K562 (cell line): ENCODE data around the gene PRSS57. TPM values are rescaled to one million over a fixed set of nuclear protein-coding genes. Genes with fewer than 3 reads are reported as not detected.
A peak's percentile ranks its signal among the peaks of the same experiment; 100 is the strongest.

Experiments
- ATAC-seq: fragments of 200-7000 bp; cut with Tn5 transposase; 3 replicates; pipeline ENCODE4 v1.9.1; 2020; ENCODE audit warnings: moderate library complexity
- BruUV-seq: library from RNA; stranded (reverse); fragments of 400-500 nt; replicated peaks from 2 replicates; lab custom pipeline; 2021; lab: Mats Ljungman, UMichigan
- CTCF ChIA-PET: fragments of 300-600 bp; formaldehyde crosslinking; extraction: SDS; loops from one replicate; lab custom pipeline; 2021; ENCODE audit warnings: low intra/inter-chr PET ratio; lab: Yijun Ruan, JAX
- POLR2A ChIA-PET: fragments of 300-600, 350-650 bp; sonication (Branson Sonifier 250); formaldehyde crosslinking; extraction: SDS; loops from one replicate; lab custom pipeline; 2021; ENCODE audit warnings: antibody characterized with exemption, inconsistent platforms; lab: Yijun Ruan, JAX
- DNase-seq, 4 experiments: peaks; one replicate each; pipeline versions ENCODE4 v3.0.0 to v3.0.0-alpha.2; 2011 to 2018; ENCODE audit warnings: low spot score in 3 of 4, mixed read lengths in 3 of 4; ENCODE audit errors: extremely low read depth in 1 of 4
- FAIRE-seq: peaks from 2 replicates; lab custom pipeline; 2011; peaks lifted over from hg19 to GRCh38; lab: Jason Lieb, UNC
- H2AFZ ChIP-seq: 2 replicates; pipeline ENCODE4 v1.6.0; 2011; ENCODE audit warnings: low read depth, low read length, control low read depth, inconsistent platforms
- H3K27ac ChIP-seq: fragments of 200-600 bp; 3 replicates; pipeline ENCODE4 v1.8.0; 2011; ENCODE audit warnings: low read depth, mild to moderate bottlenecking, control low read depth, inconsistent platforms, low read length, moderate library complexity, mixed read lengths; ENCODE audit errors: extremely low read depth
- H3K27me3 ChIP-seq, 2 experiments: fragments of 300-600 bp in 1 of 2; 2 replicates in 1 of 2; 3 replicates in 1 of 2; pipeline versions ENCODE4 v1.6.0 to v1.8.0; 2011; ENCODE audit warnings: inconsistent platforms in 2 of 2, low read length in 2 of 2, mild to moderate bottlenecking in 1 of 2, mixed read lengths in 1 of 2, moderate library complexity in 1 of 2; ENCODE audit not compliant: control insufficient read depth in 2 of 2, insufficient read depth in 2 of 2
- H3K36me3 ChIP-seq: fragments of 300-600 bp; 3 replicates; pipeline ENCODE4 v1.8.0; 2011; ENCODE audit warnings: mild to moderate bottlenecking, low read length, inconsistent platforms; ENCODE audit not compliant: control insufficient read depth, insufficient read depth
- H3K4me1 ChIP-seq, 2 experiments: fragments of 200-600 bp in 1 of 2; replicated peaks in 1 of 2; 2 replicates in 1 of 2; 3 replicates in 1 of 2; pipeline versions ENCODE4 v1.5.1 to v1.8.0; 2011; ENCODE audit warnings: inconsistent platforms in 2 of 2, low read length in 2 of 2, mild to moderate bottlenecking in 1 of 2, mixed read lengths in 1 of 2, moderate library complexity in 1 of 2; ENCODE audit not compliant: control insufficient read depth in 2 of 2, insufficient read depth in 2 of 2
- H3K4me2 ChIP-seq: 2 replicates; pipeline ENCODE4 v1.6.1; 2011; ENCODE audit warnings: low read length, control low read depth, inconsistent platforms, mixed read lengths; ENCODE audit not compliant: insufficient read depth
- H3K4me3 ChIP-seq: fragments of 200-600 bp; sonication (generic), shearing (Covaris generic); 2 replicates; pipeline ENCODE4 v1.5.1; 2016; ENCODE audit warnings: control low read depth, inconsistent platforms
- H3K79me2 ChIP-seq: fragments of 200-600 bp; 3 replicates; pipeline ENCODE4 v1.8.0; 2011; ENCODE audit warnings: low read length, inconsistent platforms; ENCODE audit not compliant: control insufficient read depth, insufficient read depth
- H3K9ac ChIP-seq, 2 experiments: 2 replicates each; pipeline versions ENCODE4 v1.6.0 to v1.6.1; 2011; ENCODE audit warnings: low read depth in 2 of 2, low read length in 2 of 2, control low read depth in 1 of 2, inconsistent platforms in 1 of 2, mild to moderate bottlenecking in 1 of 2, mixed read lengths in 1 of 2; ENCODE audit not compliant: insufficient read depth in 1 of 2
- H3K9me1 ChIP-seq: one replicate; pipeline ENCODE4 v1.6.0; 2011; ENCODE audit warnings: inconsistent platforms, mild to moderate bottlenecking, low read length, moderate library complexity; ENCODE audit not compliant: control insufficient read depth, insufficient read depth
- H3K9me3 ChIP-seq: replicated peaks from 2 replicates; pipeline ENCODE4 v1.5.1; 2011; ENCODE audit warnings: low read depth, low read length, inconsistent platforms; ENCODE audit not compliant: control insufficient read depth, insufficient read depth
- H4K20me1 ChIP-seq: replicated peaks from 2 replicates; pipeline ENCODE4 v1.6.1; 2011; ENCODE audit warnings: low read length, inconsistent platforms, mixed read lengths; ENCODE audit not compliant: control insufficient read depth, insufficient read depth
- IRF9 ChIP-seq: fragments of 450-650 bp; IDR thresholded peaks from 2 replicates; pipeline ENCODE4 v1.6.1; 2016; ENCODE audit warnings: missing biosample characterization, missing genetic modification characterization
- RNF2 ChIP-seq: sonication (generic); IDR thresholded peaks from 2 replicates; pipeline ENCODE4 v1.6.1; 2016
- SMARCB1 ChIP-seq: IDR thresholded peaks from 2 replicates; pipeline ENCODE4 v1.6.1; 2011; ENCODE audit warnings: improper control_type of control experiment, low read depth; ENCODE audit not compliant: insufficient read length
- ZSCAN29 ChIP-seq: fragments of 450-650 bp; IDR thresholded peaks from 2 replicates; pipeline ENCODE4 v1.6.1; 2017
- WGBS: fragments of 100-300 bp; shearing (Covaris generic); methylation state at CpG from one replicate; pipeline ENCODE4 v1.1.6; 2016; ENCODE audit warnings: low coverage, mixed read lengths; ENCODE audit not compliant: insufficient coverage; ENCODE audit errors: missing lambda C conversion rate; 5-methylcytosine and 5-hydroxymethylcytosine counted together
- in situ Hi-C: fragments of 300-500 bp; cut with MboI; formaldehyde crosslinking; loops from 4 replicates; pipeline ENCODE4 v1.15.0; 2018; ENCODE audit warnings: inconsistent platforms, mixed read lengths
- intact Hi-C: fragments of 100-400 bp; cut with micrococcal nuclease; formaldehyde crosslinking; loops from 2 replicates; pipeline ENCODE4 v1.14.2; 2022
- polyA plus RNA-seq, 8 experiments: library from polyadenylated mRNA; depleted of rRNA in 4 of 8; stranded (reverse) in 5 of 8; unstranded in 3 of 8; fragments of >200 nt; fragmentation: Nextera tagmentation in 2 of 8; fragmentation: Illumina TruSeq in 1 of 8; extraction: Ambion mirVana in 2 of 8; extraction: Trizol in 1 of 8; gene quantifications; 2 replicates each; pipeline versions ENCODE4 v1.2.1 to v1.2.3, GENCODE V29; 2011 to 2014; ENCODE audit warnings: inconsistent platforms in 1 of 8, missing spikeins in 1 of 8
- total RNA-seq, 7 experiments: library from RNA; depleted of rRNA in 6 of 7; stranded (reverse); fragments of >200 nt in 6 of 7; fragmentation: Illumina TruSeq in 2 of 7; extraction: Trizol in 2 of 7; gene quantifications; 2 replicates each; pipeline versions ENCODE4 v1.2.1 to v1.2.3, GENCODE V29; 2011 to 2021; ENCODE audit warnings: low replicate concordance in 1 of 7
- TF ChIP-seq, protein P1 (sequence below): sonication (generic); formaldehyde crosslinking; IDR thresholded peaks from 2 replicates; pipeline ENCODE4 v1.8.0; 2022; ENCODE audit warnings: missing genetic modification reagents, mild to moderate bottlenecking, borderline replicate concordance
- TF ChIP-seq, protein P2 (sequence below): fragments of 450-650 bp; IDR thresholded peaks from 2 replicates; pipeline ENCODE4 v1.6.1; 2017; ENCODE audit warnings: mild to moderate bottlenecking, moderate library complexity

Gene PRSS57
- total and polyA plus RNA-seq, 9 of the 15 experiments (the other 6 are each of a cell fraction or from before 2014, with no cell fraction given), result 0.06 to 2.5 (median 1.3) TPM; not detected in 3

- H3K4me2 ChIP-seq, result peak overlapping the region; percentile 80; the same call in 1 of the 2 replicates
- 91% methylated on average over 14 of the region's 16 CpGs for WGBS
Measured at GRCh38 chr19:678791-679388, 16.4 kb downstream of the PRSS57 start.

More at GRCh38 chr19:678791-679388, 16.4 kb downstream of the PRSS57 start:
- Histone ChIP-seq H4K20me1 (no peaks in the 10 kb centered on the region), H3K9me1 (peaks cover 10% of the 10 kb centered on the region), H3K9me3 (no peaks in the 10 kb centered on the region), H3K36me3 (no peaks in the 10 kb centered on the region), H3K27ac (no peak overlapping the region), H3K79me2 (peaks cover 8% of the 10 kb centered on the region), H2AFZ (no peak overlapping the region), H3K4me1 (peaks cover 5 to 83% of the 10 kb centered on the region in 2 experiments)
- FAIRE-seq (no peak), ATAC-seq (no peak), DNase-seq (no peak)
- BruUV-seq, result no TSS peak
- ChIA-PET POLR2A (interaction anchor here (1.2 to 1.3 kb wide), 2 partner anchors 16 to 25 kb away, joined by 3 to 5 read pairs; partner anchors contain the start of gene RNF126), CTCF (interaction anchor here (0.8 kb wide), 1 partner anchor 14 kb away, joined by 3 read pairs; no protein-coding TSS in a partner anchor)
- in situ Hi-C loops, result no loop called here
- no peak for TF ChIP-seq IRF9 (tag)
- TF ChIP-seq, protein P1, sequence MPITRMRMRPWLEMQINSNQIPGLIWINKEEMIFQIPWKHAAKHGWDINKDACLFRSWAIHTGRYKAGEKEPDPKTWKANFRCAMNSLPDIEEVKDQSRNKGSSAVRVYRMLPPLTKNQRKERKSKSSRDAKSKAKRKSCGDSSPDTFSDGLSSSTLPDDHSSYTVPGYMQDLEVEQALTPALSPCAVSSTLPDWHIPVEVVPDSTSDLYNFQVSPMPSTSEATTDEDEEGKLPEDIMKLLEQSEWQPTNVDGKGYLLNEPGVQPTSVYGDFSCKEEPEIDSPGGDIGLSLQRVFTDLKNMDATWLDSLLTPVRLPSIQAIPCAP (CRISPR knock-in tag), result no peak
- TF ChIP-seq RNF2, result no peak
- TF ChIP-seq ZSCAN29, result no peak
- TF ChIP-seq SMARCB1, result no peak
- TF ChIP-seq, protein P2, sequence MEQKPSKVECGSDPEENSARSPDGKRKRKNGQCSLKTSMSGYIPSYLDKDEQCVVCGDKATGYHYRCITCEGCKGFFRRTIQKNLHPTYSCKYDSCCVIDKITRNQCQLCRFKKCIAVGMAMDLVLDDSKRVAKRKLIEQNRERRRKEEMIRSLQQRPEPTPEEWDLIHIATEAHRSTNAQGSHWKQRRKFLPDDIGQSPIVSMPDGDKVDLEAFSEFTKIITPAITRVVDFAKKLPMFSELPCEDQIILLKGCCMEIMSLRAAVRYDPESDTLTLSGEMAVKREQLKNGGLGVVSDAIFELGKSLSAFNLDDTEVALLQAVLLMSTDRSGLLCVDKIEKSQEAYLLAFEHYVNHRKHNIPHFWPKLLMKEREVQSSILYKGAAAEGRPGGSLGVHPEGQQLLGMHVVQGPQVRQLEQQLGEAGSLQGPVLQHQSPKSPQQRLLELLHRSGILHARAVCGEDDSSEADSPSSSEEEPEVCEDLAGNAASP, result no peak
- TF ChIP-seq, all 486 proteins: peak for 0
- Histone ChIP-seq H3K27me3 (no peaks in the 10 kb centered on the region; a peak in 1 of 5 replicates), H3K9ac (peak overlapping the region; percentile 82 to 97; a peak in 3 of 4 replicates), H3K4me3 (peak overlapping the region; percentile 94)
- intact Hi-C loops, result no loop called here
